WI38 (cell line): ENCODE results near the gene TGFB2.

Experiments
- H3K4me3 ChIP-seq: 2 replicates; pipeline ENCODE4 v1.5.1; 2011; ENCODE audit warnings: low read depth, mild to moderate bottlenecking, control low read depth, low read length
- CTCF ChIP-seq: IDR thresholded peaks from 2 replicates; pipeline ENCODE4 v1.5.1; 2012; ENCODE audit warnings: low read depth, mild to moderate bottlenecking, control low read depth, low read length

TGFB2 gene

GRCh38 chr1:218436346-218436745 is 91.2 kb downstream of the TGFB2 start:
- no peak for TF ChIP-seq CTCF

GRCh38 chr1:218436997-218437396 is 91.9 kb downstream of the TGFB2 start:
- no peak for TF ChIP-seq CTCF
- no peak overlapping the region for H3K4me3 ChIP-seq

More at GRCh38 chr1:218436346-218436745, 91.2 kb downstream of the TGFB2 start:
- no peak overlapping the region for H3K4me3 ChIP-seq

GRCh38 chr1:218439541-218440295 is 94.6 kb downstream of the TGFB2 start:
- H3K4me3 ChIP-seq, result no peak overlapping the region
- no peak for TF ChIP-seq CTCF

- no peak for TF ChIP-seq CTCF
- no peak overlapping the region for H3K4me3 ChIP-seq
Measured at GRCh38 chr1:218443255-218443654, 98.1 kb downstream of the TGFB2 start.

- no peak overlapping the region for H3K4me3 ChIP-seq
- TF ChIP-seq CTCF, result no peak
Measured at GRCh38 chr1:218444173-218444572, 99.0 kb downstream of the TGFB2 start.

- TF ChIP-seq CTCF, result no peak
- no peak overlapping the region for H3K4me3 ChIP-seq
Measured at GRCh38 chr1:218444588-218444987, 99.5 kb downstream of the TGFB2 start.

GRCh38 chr1:218447010-218447689 is 102.0 kb downstream of the TGFB2 start:
- no peak for TF ChIP-seq CTCF
- no peak overlapping the region for H3K4me3 ChIP-seq
